Daoy (cell line): ENCODE data around the gene CUL1. TPM values are rescaled to one million over a fixed set of nuclear protein-coding genes. Genes with fewer than 3 reads are reported as not detected.
A peak's percentile ranks its signal among the peaks of the same experiment; 100 is the strongest.

ENCODE experiments used
- DNase-seq: peaks from one replicate; pipeline ENCODE4 v3.0.0-alpha.2; 2015; ENCODE audit warnings: low read depth
- total RNA-seq: library from RNA; depleted of rRNA; stranded (reverse); fragments of >200 nt; shearing (Covaris generic); gene quantifications from 2 replicates; pipeline ENCODE4 v1.2.3, GENCODE V29; 2014; rRNA removed

Gene CUL1
- total RNA-seq = 88.5 and 97.8 TPM in 2 replicates

- DNase-seq = peak; percentile 94
These were observed at the start of gene CUL1 for GRCh38 chr7:148698397-148699023. Gene CUL1 (plus strand): TSS chr7:148698903. CDS start chr7:148730123, 31,220 bp downstream.

- peak; percentile 52 for DNase-seq
These were observed 48.4 kb upstream of the CUL1 start for GRCh38 chr7:148650232-148650858.

GRCh38 chr7:148652773-148653172, 45.9 kb upstream of the CUL1 start:
- DNase-seq = no peak

GRCh38 chr7:148657929-148658328, 40.8 kb upstream of the CUL1 start:
- no peak for DNase-seq

GRCh38 chr7:148661471-148661870, 37.2 kb upstream of the CUL1 start:
- DNase-seq = no peak

GRCh38 chr7:148662646-148663045, 36.1 kb upstream of the CUL1 start:
- peak; percentile 40 for DNase-seq

GRCh38 chr7:148664324-148664723, 34.4 kb upstream of the CUL1 start:
- peak; percentile 21 for DNase-seq

GRCh38 chr7:148665221-148665620, 33.5 kb upstream of the CUL1 start:
- DNase-seq = no peak

GRCh38 chr7:148669927-148670326, 28.8 kb upstream of the CUL1 start:
- no peak for DNase-seq

GRCh38 chr7:148670374-148670773, 28.3 kb upstream of the CUL1 start:
- DNase-seq = no peak

GRCh38 chr7:148670807-148671206, 27.9 kb upstream of the CUL1 start:
- DNase-seq = no peak

GRCh38 chr7:148672041-148672440, 26.7 kb upstream of the CUL1 start:
- DNase-seq = no peak

GRCh38 chr7:148674689-148675088, 24.0 kb upstream of the CUL1 start:
- no peak for DNase-seq

- DNase-seq = no peak
These were observed 22.4 kb upstream of the CUL1 start for GRCh38 chr7:148676291-148676690.

- DNase-seq = no peak
These were observed 16.9 kb upstream of the CUL1 start for GRCh38 chr7:148681821-148682220.

- DNase-seq = no peak
These were observed 14.3 kb upstream of the CUL1 start for GRCh38 chr7:148684289-148684830.

GRCh38 chr7:148686312-148686937, 12.3 kb upstream of the CUL1 start:
- DNase-seq = no peak

GRCh38 chr7:148687555-148687954, 11.1 kb upstream of the CUL1 start:
- DNase-seq = no peak

- DNase-seq = no peak
These were observed 10.2 kb upstream of the CUL1 start for GRCh38 chr7:148688526-148688925.

- DNase-seq = no peak
These were observed 5.1 kb upstream of the CUL1 start for GRCh38 chr7:148693651-148694050.

GRCh38 chr7:148694631-148695030, 4.1 kb upstream of the CUL1 start:
- DNase-seq = no peak

GRCh38 chr7:148695953-148696352, 2.8 kb upstream of the CUL1 start:
- no peak for DNase-seq

- DNase-seq = no peak
These were observed 1.9 kb upstream of the CUL1 start for GRCh38 chr7:148696787-148697186.
